ENCODE data around the gene RNU5D-1. TPM values are rescaled to one million over a fixed set of nuclear protein-coding genes. Genes with fewer than 3 reads are reported as not detected.

Gene RNU5D-1
- total and polyA plus RNA-seq, 2 of the 13 experiments (the other 11 are each of a cell fraction or from before 2014, with no cell fraction given): 165 TPM; not detected in 1

- TF ChIP-seq, protein P1, sequence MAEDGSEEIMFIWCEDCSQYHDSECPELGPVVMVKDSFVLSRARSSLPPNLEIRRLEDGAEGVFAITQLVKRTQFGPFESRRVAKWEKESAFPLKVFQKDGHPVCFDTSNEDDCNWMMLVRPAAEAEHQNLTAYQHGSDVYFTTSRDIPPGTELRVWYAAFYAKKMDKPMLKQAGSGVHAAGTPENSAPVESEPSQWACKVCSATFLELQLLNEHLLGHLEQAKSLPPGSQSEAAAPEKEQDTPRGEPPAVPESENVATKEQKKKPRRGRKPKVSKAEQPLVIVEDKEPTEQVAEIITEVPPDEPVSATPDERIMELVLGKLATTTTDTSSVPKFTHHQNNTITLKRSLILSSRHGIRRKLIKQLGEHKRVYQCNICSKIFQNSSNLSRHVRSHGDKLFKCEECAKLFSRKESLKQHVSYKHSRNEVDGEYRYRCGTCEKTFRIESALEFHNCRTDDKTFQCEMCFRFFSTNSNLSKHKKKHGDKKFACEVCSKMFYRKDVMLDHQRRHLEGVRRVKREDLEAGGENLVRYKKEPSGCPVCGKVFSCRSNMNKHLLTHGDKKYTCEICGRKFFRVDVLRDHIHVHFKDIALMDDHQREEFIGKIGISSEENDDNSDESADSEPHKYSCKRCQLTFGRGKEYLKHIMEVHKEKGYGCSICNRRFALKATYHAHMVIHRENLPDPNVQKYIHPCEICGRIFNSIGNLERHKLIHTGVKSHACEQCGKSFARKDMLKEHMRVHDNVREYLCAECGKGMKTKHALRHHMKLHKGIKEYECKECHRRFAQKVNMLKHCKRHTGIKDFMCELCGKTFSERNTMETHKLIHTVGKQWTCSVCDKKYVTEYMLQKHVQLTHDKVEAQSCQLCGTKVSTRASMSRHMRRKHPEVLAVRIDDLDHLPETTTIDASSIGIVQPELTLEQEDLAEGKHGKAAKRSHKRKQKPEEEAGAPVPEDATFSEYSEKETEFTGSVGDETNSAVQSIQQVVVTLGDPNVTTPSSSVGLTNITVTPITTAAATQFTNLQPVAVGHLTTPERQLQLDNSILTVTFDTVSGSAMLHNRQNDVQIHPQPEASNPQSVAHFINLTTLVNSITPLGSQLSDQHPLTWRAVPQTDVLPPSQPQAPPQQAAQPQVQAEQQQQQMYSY (CRISPR knock-in tag; IDR thresholded peaks at IDR 0.05): no peak
- no peak for TF ChIP-seq CENPT (CRISPR knock-in tag; IDR thresholded peaks at IDR 0.05; ENCODE audit: low read depth)
- no peak for TF ChIP-seq NR3C1 (CRISPR knock-in tag; IDR thresholded peaks at IDR 0.05)
- TF ChIP-seq, protein P2, sequence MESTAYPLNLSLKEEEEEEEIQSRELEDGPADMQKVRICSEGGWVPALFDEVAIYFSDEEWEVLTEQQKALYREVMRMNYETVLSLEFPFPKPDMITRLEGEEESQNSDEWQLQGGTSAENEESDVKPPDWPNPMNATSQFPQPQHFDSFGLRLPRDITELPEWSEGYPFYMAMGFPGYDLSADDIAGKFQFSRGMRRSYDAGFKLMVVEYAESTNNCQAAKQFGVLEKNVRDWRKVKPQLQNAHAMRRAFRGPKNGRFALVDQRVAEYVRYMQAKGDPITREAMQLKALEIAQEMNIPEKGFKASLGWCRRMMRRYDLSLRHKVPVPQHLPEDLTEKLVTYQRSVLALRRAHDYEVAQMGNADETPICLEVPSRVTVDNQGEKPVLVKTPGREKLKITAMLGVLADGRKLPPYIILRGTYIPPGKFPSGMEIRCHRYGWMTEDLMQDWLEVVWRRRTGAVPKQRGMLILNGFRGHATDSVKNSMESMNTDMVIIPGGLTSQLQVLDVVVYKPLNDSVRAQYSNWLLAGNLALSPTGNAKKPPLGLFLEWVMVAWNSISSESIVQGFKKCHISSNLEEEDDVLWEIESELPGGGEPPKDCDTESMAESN (CRISPR knock-in tag; conservative IDR thresholded peaks at IDR 0.05): peak; percentile 82
- TF ChIP-seq, protein P3, sequence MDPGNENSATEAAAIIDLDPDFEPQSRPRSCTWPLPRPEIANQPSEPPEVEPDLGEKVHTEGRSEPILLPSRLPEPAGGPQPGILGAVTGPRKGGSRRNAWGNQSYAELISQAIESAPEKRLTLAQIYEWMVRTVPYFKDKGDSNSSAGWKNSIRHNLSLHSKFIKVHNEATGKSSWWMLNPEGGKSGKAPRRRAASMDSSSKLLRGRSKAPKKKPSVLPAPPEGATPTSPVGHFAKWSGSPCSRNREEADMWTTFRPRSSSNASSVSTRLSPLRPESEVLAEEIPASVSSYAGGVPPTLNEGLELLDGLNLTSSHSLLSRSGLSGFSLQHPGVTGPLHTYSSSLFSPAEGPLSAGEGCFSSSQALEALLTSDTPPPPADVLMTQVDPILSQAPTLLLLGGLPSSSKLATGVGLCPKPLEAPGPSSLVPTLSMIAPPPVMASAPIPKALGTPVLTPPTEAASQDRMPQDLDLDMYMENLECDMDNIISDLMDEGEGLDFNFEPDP (CRISPR knock-in tag; conservative IDR thresholded peaks at IDR 0.05): no peak
- TF ChIP-seq, protein P4, sequence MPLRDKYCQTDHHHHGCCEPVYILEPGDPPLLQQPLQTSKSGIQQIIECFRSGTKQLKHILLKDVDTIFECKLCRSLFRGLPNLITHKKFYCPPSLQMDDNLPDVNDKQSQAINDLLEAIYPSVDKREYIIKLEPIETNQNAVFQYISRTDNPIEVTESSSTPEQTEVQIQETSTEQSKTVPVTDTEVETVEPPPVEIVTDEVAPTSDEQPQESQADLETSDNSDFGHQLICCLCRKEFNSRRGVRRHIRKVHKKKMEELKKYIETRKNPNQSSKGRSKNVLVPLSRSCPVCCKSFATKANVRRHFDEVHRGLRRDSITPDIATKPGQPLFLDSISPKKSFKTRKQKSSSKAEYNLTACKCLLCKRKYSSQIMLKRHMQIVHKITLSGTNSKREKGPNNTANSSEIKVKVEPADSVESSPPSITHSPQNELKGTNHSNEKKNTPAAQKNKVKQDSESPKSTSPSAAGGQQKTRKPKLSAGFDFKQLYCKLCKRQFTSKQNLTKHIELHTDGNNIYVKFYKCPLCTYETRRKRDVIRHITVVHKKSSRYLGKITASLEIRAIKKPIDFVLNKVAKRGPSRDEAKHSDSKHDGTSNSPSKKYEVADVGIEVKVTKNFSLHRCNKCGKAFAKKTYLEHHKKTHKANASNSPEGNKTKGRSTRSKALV (CRISPR knock-in tag; IDR thresholded peaks at IDR 0.05): peak; percentile 79; the same call in 1 of the 2 replicates
- no peak for TF ChIP-seq MAZ (IDR thresholded peaks at IDR 0.05; ENCODE audit: borderline replicate concordance, low read depth, low read length)
- no peak for TF ChIP-seq MAZ (CRISPR knock-in tag; IDR thresholded peaks at IDR 0.05; ENCODE audit: low read depth)
- TF ChIP-seq HNF1A (IDR thresholded peaks at IDR 0.05; ENCODE audit: low read depth): peak; percentile 58; the same call in 1 of the 2 replicates
- TF ChIP-seq HNF1A (CRISPR knock-in tag; IDR thresholded peaks at IDR 0.05; ENCODE audit: borderline replicate concordance): no peak
- TF ChIP-seq ZNF333 (CRISPR knock-in tag; IDR thresholded peaks at IDR 0.05; ENCODE audit: borderline replicate concordance): no peak
These were observed 48.8 kb downstream of the RNU5D-1 start (continued) for GRCh38 chr1:44681905-44682882.

All from HepG2 (cell line).